Nephron progenitor cell (in vitro differentiated cells): ENCODE results near the gene ADPGK.
"Not testable (repeated sequence)": the region's sequence is repeated elsewhere in the genome, so short reads cannot be mapped to it uniquely, and the experiment has no call there.

Experiments
- DNase-seq: peaks from one replicate; pipeline ENCODE4 v3.0.0; 2021
- H3K27ac Mint-ChIP-seq: 2 replicates; pipeline ENCODE4 v1.8.0; 2021; ENCODE audit warnings: mild to moderate bottlenecking, moderate library complexity, mixed read lengths
- H3K27me3 Mint-ChIP-seq: 2 replicates; pipeline ENCODE4 v1.8.0; 2021; ENCODE audit warnings: mild to moderate bottlenecking, low read depth, mixed read lengths; ENCODE audit not compliant: poor library complexity
- H3K36me3 Mint-ChIP-seq: 2 replicates; pipeline ENCODE4 v1.8.0; 2021; ENCODE audit warnings: low read depth, mixed read lengths
- H3K4me1 Mint-ChIP-seq: 2 replicates; pipeline ENCODE4 v1.8.0; 2021; ENCODE audit warnings: mixed read lengths
- H3K4me3 Mint-ChIP-seq: 2 replicates; pipeline ENCODE4 v1.8.0; 2021; ENCODE audit warnings: mild to moderate bottlenecking, moderate library complexity, mixed read lengths
- H3K9me3 Mint-ChIP-seq: 2 replicates; pipeline ENCODE4 v1.8.0; 2021; ENCODE audit warnings: mild to moderate bottlenecking, moderate library complexity, mixed read lengths
- TF ChIP-seq, protein P1 (sequence below): fragments of 200-600 bp; sonication (generic); IDR thresholded peaks from 2 replicates; pipeline ENCODE4 v1.5.0; 2021; ENCODE audit warnings: antibody characterized with exemption

Gene ADPGK

DNA sequence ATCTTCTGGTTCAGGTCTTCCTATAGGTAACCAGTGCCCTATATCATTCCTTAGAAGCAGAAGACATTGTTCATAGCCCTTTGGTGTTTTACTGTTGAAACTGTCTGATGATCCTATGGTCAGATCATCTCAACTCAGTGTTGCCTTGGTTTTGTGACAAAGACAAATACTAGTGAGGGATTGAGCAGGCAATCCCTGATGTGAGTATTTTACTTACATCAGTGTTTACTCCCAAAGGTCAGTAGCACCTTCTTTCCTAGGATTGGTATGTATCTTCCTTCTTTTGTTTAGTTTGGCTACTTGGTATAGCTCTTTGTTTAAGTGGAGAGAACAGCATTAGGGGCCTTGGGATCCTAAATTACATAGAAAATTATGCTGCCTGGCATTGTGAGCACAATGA is 56.4 kb downstream of the ADPGK start:
- H3K4me3 Mint-ChIP-seq, result no peak overlapping the region
- peaks cover 10% of the 10 kb centered on the region for H3K4me1 Mint-ChIP-seq
- H3K9me3 Mint-ChIP-seq, result no peaks in the 10 kb centered on the region
- H3K27ac Mint-ChIP-seq, result no peak overlapping the region
- peaks cover 20% of the 10 kb centered on the region for H3K36me3 Mint-ChIP-seq
- no peak for DNase-seq
- TF ChIP-seq, protein P1, sequence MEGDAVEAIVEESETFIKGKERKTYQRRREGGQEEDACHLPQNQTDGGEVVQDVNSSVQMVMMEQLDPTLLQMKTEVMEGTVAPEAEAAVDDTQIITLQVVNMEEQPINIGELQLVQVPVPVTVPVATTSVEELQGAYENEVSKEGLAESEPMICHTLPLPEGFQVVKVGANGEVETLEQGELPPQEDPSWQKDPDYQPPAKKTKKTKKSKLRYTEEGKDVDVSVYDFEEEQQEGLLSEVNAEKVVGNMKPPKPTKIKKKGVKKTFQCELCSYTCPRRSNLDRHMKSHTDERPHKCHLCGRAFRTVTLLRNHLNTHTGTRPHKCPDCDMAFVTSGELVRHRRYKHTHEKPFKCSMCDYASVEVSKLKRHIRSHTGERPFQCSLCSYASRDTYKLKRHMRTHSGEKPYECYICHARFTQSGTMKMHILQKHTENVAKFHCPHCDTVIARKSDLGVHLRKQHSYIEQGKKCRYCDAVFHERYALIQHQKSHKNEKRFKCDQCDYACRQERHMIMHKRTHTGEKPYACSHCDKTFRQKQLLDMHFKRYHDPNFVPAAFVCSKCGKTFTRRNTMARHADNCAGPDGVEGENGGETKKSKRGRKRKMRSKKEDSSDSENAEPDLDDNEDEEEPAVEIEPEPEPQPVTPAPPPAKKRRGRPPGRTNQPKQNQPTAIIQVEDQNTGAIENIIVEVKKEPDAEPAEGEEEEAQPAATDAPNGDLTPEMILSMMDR, result no peak
- no peaks in the 10 kb centered on the region for H3K27me3 Mint-ChIP-seq

DNA sequence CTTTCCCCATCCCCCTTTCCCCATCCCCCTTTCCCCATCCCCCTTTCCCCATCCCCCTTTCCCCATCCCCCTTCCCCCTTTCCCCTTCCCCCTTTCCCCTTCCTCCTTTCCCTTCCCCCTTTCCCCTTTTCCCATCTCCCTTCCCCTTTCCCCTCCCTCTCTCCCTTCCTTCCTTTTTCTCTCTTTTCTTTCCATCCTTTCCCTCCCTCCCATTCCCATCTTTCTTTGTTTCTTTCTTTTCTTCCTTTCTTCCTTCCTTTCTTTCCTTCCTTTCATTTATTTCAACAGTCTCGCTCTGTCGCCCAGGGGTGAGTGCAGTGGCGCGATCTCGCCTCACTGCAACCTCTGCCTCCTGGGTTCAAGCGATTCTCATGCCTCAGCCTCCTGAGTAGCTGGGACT is 57.7 kb downstream of the ADPGK start:
- not testable (repeated sequence) for H3K27me3 Mint-ChIP-seq, H3K27ac Mint-ChIP-seq, DNase-seq, H3K4me3 Mint-ChIP-seq, H3K9me3 Mint-ChIP-seq
- H3K4me1 Mint-ChIP-seq, result peaks cover 10% of the 10 kb centered on the region
- H3K36me3 Mint-ChIP-seq, result peaks cover 13% of the 10 kb centered on the region

DNA sequence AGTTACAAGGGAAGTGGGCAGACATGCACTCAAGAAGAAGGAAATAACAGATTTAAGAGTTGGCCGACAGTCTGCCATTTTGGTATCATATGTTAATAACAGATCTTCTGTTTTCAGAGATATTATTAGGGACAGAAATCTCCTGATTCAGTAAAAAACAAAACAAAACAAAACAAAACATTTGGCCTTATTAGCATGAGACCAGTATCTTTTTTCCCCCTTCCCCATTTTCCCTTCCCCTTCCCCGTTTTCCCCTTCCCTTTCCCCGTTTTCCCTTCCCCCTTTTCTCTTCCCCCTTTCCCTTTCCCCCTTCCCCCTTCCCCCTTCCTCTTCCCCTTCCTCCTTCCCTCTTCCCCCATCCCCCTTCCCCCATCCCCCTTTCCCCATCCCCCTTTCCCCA is 58.1 kb downstream of the ADPGK start:
- Mint-ChIP-seq H3K36me3 (peaks cover 13% of the 10 kb centered on the region), H3K27ac (no peak overlapping the region), H3K9me3 (no peaks in the 10 kb centered on the region), H3K27me3 (no peaks in the 10 kb centered on the region), H3K4me3 (no peak overlapping the region), H3K4me1 (peaks cover 10% of the 10 kb centered on the region)
- DNase-seq, result no peak
- TF ChIP-seq, protein P1, result no peak

DNA sequence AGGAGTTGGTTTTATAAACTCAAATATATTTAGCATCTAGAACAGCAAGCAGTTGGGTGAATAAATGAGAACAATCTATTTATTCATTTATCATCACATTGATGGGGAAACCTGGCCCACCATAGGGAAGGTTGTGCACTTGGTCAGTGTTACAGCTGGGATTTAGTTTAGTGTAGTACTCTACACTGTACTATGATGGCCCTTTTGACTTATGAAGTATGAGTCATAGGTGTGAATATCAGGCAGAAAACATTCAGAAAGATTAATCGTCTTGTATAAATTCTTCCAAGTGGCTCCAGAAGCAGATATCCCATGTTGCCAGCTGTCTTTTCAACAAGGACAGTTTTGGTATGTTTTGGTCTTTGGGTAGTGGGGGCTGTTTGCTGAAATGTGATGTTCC is 59.5 kb downstream of the ADPGK start:
- H3K4me1 Mint-ChIP-seq, result peaks cover 10% of the 10 kb centered on the region
- DNase-seq, result no peak
- H3K27ac Mint-ChIP-seq, result no peak overlapping the region
- TF ChIP-seq, protein P1, result no peak
- no peaks in the 10 kb centered on the region for H3K9me3 Mint-ChIP-seq
- no peaks in the 10 kb centered on the region for H3K27me3 Mint-ChIP-seq
- H3K4me3 Mint-ChIP-seq, result no peak overlapping the region
- peaks cover 9% of the 10 kb centered on the region for H3K36me3 Mint-ChIP-seq

DNA sequence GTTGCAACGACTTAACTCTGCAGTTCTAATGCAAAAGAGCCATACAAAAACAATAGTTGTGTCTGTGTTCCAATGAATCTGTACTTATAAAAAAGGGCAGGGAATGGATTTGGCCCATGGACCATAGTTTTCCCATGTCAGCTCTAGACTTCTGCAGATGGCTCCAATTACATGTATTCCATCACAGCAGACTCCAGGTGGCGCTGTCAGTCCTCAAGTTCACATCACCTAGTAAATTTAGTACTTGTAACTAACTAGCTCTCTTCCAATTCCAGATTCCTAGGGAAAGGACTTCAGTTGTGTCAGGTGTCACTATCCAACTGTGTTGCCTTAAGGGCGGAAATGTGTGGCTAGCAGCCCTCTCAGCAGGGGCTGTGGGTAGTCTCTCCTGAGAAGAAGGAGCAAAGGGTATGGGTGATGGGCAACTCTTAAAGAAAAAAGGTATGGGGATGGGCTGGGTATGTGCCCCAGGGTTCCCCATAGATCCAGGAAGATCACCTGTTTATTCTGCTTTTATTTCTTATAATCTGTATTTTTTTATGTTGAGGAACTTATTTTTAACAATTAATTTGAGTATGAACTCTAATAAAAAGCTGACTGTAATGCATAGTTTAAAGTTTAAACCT is 61.4 kb downstream of the ADPGK start:
- peak; percentile 75 for DNase-seq
- no peaks in the 10 kb centered on the region for H3K9me3 Mint-ChIP-seq

DNA sequence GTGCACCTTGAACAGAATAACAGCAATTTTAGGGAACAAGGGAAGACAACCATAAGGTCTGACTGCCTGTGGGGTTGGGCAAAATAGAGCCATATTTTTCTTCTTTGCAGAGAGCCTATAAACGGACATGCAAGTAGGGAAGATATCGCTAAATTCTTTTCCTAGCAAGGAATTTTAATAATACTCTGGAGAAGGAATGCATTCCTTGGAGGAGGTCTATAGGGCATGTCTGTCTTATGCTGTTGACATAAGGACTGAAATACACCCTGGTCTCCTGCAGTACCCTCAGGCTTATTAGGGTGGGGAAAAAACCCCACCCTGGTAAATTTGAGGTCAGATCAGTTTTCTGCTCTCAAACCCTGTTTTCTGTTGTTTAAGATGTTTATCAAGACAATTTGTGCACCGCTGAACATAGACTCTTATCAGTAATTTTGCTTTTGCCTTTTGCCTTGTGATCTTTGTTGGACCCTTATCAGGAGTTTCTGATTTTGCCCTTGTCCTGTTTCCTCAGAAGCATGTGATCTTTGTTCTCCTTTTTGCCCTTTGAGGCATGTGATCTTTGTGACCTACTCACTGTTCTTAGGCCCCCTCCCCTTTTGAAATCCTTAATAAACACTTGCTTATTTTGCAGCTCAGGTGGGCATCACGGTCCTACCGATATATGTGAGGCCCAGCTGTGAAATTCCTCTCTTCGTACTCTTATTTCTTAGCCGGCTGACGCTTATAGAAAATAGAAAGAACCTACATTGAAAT is 74.8 kb downstream of the ADPGK start:
- peaks cover 18% of the 10 kb centered on the region for H3K36me3 Mint-ChIP-seq
- not testable (repeated sequence) for H3K4me3 Mint-ChIP-seq, H3K4me1 Mint-ChIP-seq, H3K9me3 Mint-ChIP-seq, DNase-seq, H3K27me3 Mint-ChIP-seq, H3K27ac Mint-ChIP-seq

More for the DNA sequence above, 61.4 kb downstream of the ADPGK start:
- H3K36me3 Mint-ChIP-seq, result peaks cover 13% of the 10 kb centered on the region
- no peak overlapping the region for H3K27ac Mint-ChIP-seq
- TF ChIP-seq, protein P1, result peak; percentile 73
- H3K4me1 Mint-ChIP-seq, result peaks cover 10% of the 10 kb centered on the region
- no peak overlapping the region for H3K4me3 Mint-ChIP-seq
- H3K27me3 Mint-ChIP-seq, result no peaks in the 10 kb centered on the region

DNA sequence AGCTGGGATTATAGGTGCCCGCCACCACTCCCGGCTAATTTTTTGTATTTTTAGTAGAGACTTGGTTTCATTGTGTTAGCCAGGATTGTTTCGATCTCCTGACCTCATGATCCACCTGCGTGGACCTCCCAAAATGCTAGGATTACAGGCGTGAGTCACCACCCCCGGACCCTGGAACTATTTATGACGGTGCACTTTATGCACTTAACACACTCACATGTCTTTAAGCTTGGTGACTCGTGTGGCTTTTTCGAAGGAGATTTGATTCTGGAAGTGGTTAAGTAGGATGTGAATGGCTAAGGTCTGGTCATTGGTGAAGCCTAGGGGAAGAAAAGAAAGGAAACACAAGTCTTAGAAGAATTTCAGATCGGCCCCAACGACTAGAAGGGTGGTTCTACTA is 77.3 kb downstream of the ADPGK start:
- Mint-ChIP-seq H3K4me3 (no peak overlapping the region), H3K27ac (peak overlapping the region; percentile 73), H3K36me3 (peaks cover 11% of the 10 kb centered on the region), H3K27me3 (no peaks in the 10 kb centered on the region), H3K9me3 (no peaks in the 10 kb centered on the region), H3K4me1 (peaks cover 6% of the 10 kb centered on the region)
- TF ChIP-seq, protein P1, result no peak
- no peak for DNase-seq
